ENCODE results near the gene MEGF11.

- TF ChIP-seq EZH2 (IDR thresholded peaks at IDR 0.05) = no peak
- no peak for TF ChIP-seq POLR2AphosphoS5 (IDR thresholded peaks at IDR 0.05; ENCODE audit: borderline replicate concordance, low read depth, low read length)
Measured at GRCh38 chr15:66036859-66037258, 216.7 kb downstream of the MEGF11 start.
